GM18873 (cell line): Measurements from ENCODE around the gene YPEL2.

ENCODE experiments used
- ATAC-seq: cut with Tn5 transposase; IDR thresholded peaks from one replicate; pipeline ENCODE4 v1.9.1; 2021; ENCODE audit warnings: mild to moderate bottlenecking, moderate library complexity, moderate number of reproducible peaks; ENCODE audit not compliant: unreplicated experiment, low FRiP score

Gene YPEL2

GRCh38 chr17:59329176-59330052 is 2.0 kb upstream of the YPEL2 start:
- ATAC-seq, result no peak

- no peak for ATAC-seq
These were observed 1.2 kb upstream of the YPEL2 start for GRCh38 chr17:59330053-59330942.

GRCh38 chr17:59331929-59332748 is 684 bp downstream of the YPEL2 start:
- ATAC-seq, result no peak

GRCh38 chr17:59332749-59333377 is 1.4 kb downstream of the YPEL2 start:
- ATAC-seq, result no peak

GRCh38 chr17:59333836-59334235 is 2.4 kb downstream of the YPEL2 start:
- no peak for ATAC-seq

- ATAC-seq, result no peak
These were observed 4.2 kb downstream of the YPEL2 start for GRCh38 chr17:59335685-59336084.

- ATAC-seq, result no peak
These were observed 6.4 kb downstream of the YPEL2 start for GRCh38 chr17:59337741-59338299.

GRCh38 chr17:59338498-59338897 is 7.0 kb downstream of the YPEL2 start:
- ATAC-seq, result no peak

GRCh38 chr17:59341922-59342321 is 10.5 kb downstream of the YPEL2 start:
- no peak for ATAC-seq

- ATAC-seq, result no peak
These were observed 11.3 kb downstream of the YPEL2 start for GRCh38 chr17:59342681-59343131.

- no peak for ATAC-seq
These were observed 14.0 kb downstream of the YPEL2 start for GRCh38 chr17:59345476-59345875.

GRCh38 chr17:59346341-59346740 is 14.9 kb downstream of the YPEL2 start:
- no peak for ATAC-seq

GRCh38 chr17:59346876-59347407 is 15.5 kb downstream of the YPEL2 start:
- ATAC-seq, result no peak

GRCh38 chr17:59347975-59348391 is 16.5 kb downstream of the YPEL2 start:
- ATAC-seq, result no peak

- no peak for ATAC-seq
These were observed 17.7 kb downstream of the YPEL2 start for GRCh38 chr17:59349178-59349577.

GRCh38 chr17:59353106-59353854 is 21.8 kb downstream of the YPEL2 start:
- ATAC-seq, result no peak

GRCh38 chr17:59353936-59354755 is 22.7 kb downstream of the YPEL2 start:
- no peak for ATAC-seq
